ENCODE results near the gene MRE11. TPM values are rescaled to one million over a fixed set of nuclear protein-coding genes. Genes with fewer than 3 reads are reported as not detected.
"Not testable (repeated sequence)": the region's sequence is repeated elsewhere in the genome, so short reads cannot be mapped to it uniquely, and the experiment has no call there.

The MRE11 gene
- total RNA-seq, 2 experiments from 2014 or later = 38.4 to 44.2 TPM

GRCh38 chr11:94521684-94522083 is 28.0 kb upstream of the MRE11 start:
- POLR2A ChIA-PET = no interaction called here
- no peak overlapping the region for H3K4me3 Mint-ChIP-seq
- no peak for DNase-seq
- no peaks in the 10 kb centered on the region for H3K4me1 Mint-ChIP-seq
- peaks cover 9% of the 10 kb centered on the region for H3K27me3 Mint-ChIP-seq
- CTCF ChIA-PET = interaction anchor here (0.8 kb wide), 1 partner anchor 15 kb away, joined by 3 read pairs; no protein-coding TSS in a partner anchor
- no peak overlapping the region for H3K27ac Mint-ChIP-seq
- no peaks in the 10 kb centered on the region for H3K9me3 Mint-ChIP-seq
- no peaks in the 10 kb centered on the region for H3K36me3 Mint-ChIP-seq (ENCODE audit: low read depth)

- POLR2A ChIA-PET = no interaction called here
- H3K36me3 Mint-ChIP-seq (ENCODE audit: low read depth) = no peaks in the 10 kb centered on the region
- H3K27me3 Mint-ChIP-seq = peaks cover 15% of the 10 kb centered on the region
- no peaks in the 10 kb centered on the region for H3K9me3 Mint-ChIP-seq
- peak; percentile 24 for DNase-seq
- no peak overlapping the region for H3K4me3 Mint-ChIP-seq
- no peak overlapping the region for H3K27ac Mint-ChIP-seq
- no peaks in the 10 kb centered on the region for H3K4me1 Mint-ChIP-seq
- CTCF ChIA-PET = interaction anchor here (0.9 kb wide), 1 partner anchor 624 kb away, joined by 3 read pairs; no protein-coding TSS in a partner anchor
These were observed 25.9 kb upstream of the MRE11 start for GRCh38 chr11:94519478-94520084.

- no peaks in the 10 kb centered on the region for H3K9me3 Mint-ChIP-seq
- no peak for DNase-seq
- ChIA-PET CTCF (no interaction called here), POLR2A (no interaction called here)
- peaks cover 21% of the 10 kb centered on the region for H3K27me3 Mint-ChIP-seq
- no peaks in the 10 kb centered on the region for H3K4me1 Mint-ChIP-seq
- no peak overlapping the region for H3K4me3 Mint-ChIP-seq
- H3K36me3 Mint-ChIP-seq (ENCODE audit: low read depth) = no peaks in the 10 kb centered on the region
- H3K27ac Mint-ChIP-seq = no peak overlapping the region
These were observed 24.7 kb upstream of the MRE11 start for GRCh38 chr11:94518300-94518699.

- Mint-ChIP-seq H3K4me3 (no peak overlapping the region), H3K4me1 (peaks cover 11% of the 10 kb centered on the region), H3K27ac (no peak overlapping the region), H3K27me3 (peaks cover 33% of the 10 kb centered on the region), H3K9me3 (no peaks in the 10 kb centered on the region), H3K36me3 (ENCODE audit: low read depth) (no peaks in the 10 kb centered on the region)
- ChIA-PET CTCF (interaction anchor here (0.8 kb wide), 1 partner anchor 86 kb away, joined by 3 read pairs; no protein-coding TSS in a partner anchor), POLR2A (no interaction called here)
- no peak for DNase-seq
These were observed 23.1 kb upstream of the MRE11 start for GRCh38 chr11:94516725-94517124.

GRCh38 chr11:94515398-94515797 is 21.8 kb upstream of the MRE11 start:
- Mint-ChIP-seq H3K4me1 (peaks cover 12% of the 10 kb centered on the region), H3K4me3 (no peak overlapping the region), H3K9me3 (no peaks in the 10 kb centered on the region), H3K27me3 (peaks cover 44% of the 10 kb centered on the region), H3K27ac (no peak overlapping the region), H3K36me3 (ENCODE audit: low read depth) (no peaks in the 10 kb centered on the region)
- DNase-seq = no peak
- ChIA-PET POLR2A (no interaction called here), CTCF (no interaction called here)

GRCh38 chr11:94513091-94513490 is 19.4 kb upstream of the MRE11 start:
- no peaks in the 10 kb centered on the region for H3K9me3 Mint-ChIP-seq
- H3K4me3 Mint-ChIP-seq = no peak overlapping the region
- peaks cover 12% of the 10 kb centered on the region for H3K4me1 Mint-ChIP-seq
- no peak overlapping the region for H3K27ac Mint-ChIP-seq
- CTCF ChIA-PET = interaction anchor here (0.5 to 1.0 kb wide), 2 partner anchors 11 to 430 kb away, joined by 4 read pairs; no protein-coding TSS in a partner anchor
- peaks cover 56% of the 10 kb centered on the region for H3K27me3 Mint-ChIP-seq
- no peak for DNase-seq
- POLR2A ChIA-PET = no interaction called here
- H3K36me3 Mint-ChIP-seq (ENCODE audit: low read depth) = no peaks in the 10 kb centered on the region

- Mint-ChIP-seq H3K27ac (no peak within 1 kb of the TSS), H3K27me3 (peaks cover 58% of the 10 kb centered on the region), H3K4me1 (peaks cover 12% of the 10 kb centered on the region), H3K36me3 (ENCODE audit: low read depth) (no peaks in the 10 kb centered on the region), H3K4me3 (peak within 1 kb of the TSS; percentile 65), H3K9me3 (no peaks in the 10 kb centered on the region)
- peak; percentile 59 for DNase-seq
- CTCF ChIA-PET = interaction anchor here (0.5 to 1.0 kb wide), 2 partner anchors 10 to 429 kb away, joined by 4 read pairs; no protein-coding TSS in a partner anchor
- POLR2A ChIA-PET = no interaction called here
These were observed 18.5 kb upstream of the MRE11 start, which contains the start of gene C11orf97 for GRCh38 chr11:94511932-94512781. Gene C11orf97 (plus strand): TSS chr11:94512461. CDS start chr11:94512529, 68 bp downstream.

- CTCF ChIA-PET = no interaction called here
- Mint-ChIP-seq H3K27me3 (peaks cover 30% of the 10 kb centered on the region), H3K4me3 (no peak overlapping the region), H3K4me1 (peaks cover 7% of the 10 kb centered on the region), H3K36me3 (ENCODE audit: low read depth) (no peaks in the 10 kb centered on the region), H3K27ac (no peak overlapping the region), H3K9me3 (no peaks in the 10 kb centered on the region)
- POLR2A ChIA-PET = no interaction called here
- no peak for DNase-seq
These were observed 13.8 kb upstream of the MRE11 start for GRCh38 chr11:94507485-94507884.

- H3K27ac Mint-ChIP-seq; H3K4me1 Mint-ChIP-seq; H3K4me3 Mint-ChIP-seq; H3K9me3 Mint-ChIP-seq; H3K36me3 Mint-ChIP-seq (ENCODE audit: low read depth); DNase-seq; CTCF ChIA-PET; POLR2A ChIA-PET: not testable (repeated sequence)
- peaks cover 23% of the 10 kb centered on the region for H3K27me3 Mint-ChIP-seq
These were observed 12.9 kb upstream of the MRE11 start for GRCh38 chr11:94506513-94506912.

GRCh38 chr11:94504689-94505293 is 11.1 kb upstream of the MRE11 start:
- Mint-ChIP-seq H3K4me1 (no peaks in the 10 kb centered on the region), H3K4me3 (no peak overlapping the region), H3K27me3 (peaks cover 11% of the 10 kb centered on the region), H3K36me3 (ENCODE audit: low read depth) (peaks cover 7% of the 10 kb centered on the region), H3K9me3 (no peaks in the 10 kb centered on the region), H3K27ac (no peak overlapping the region)
- POLR2A ChIA-PET = no interaction called here
- DNase-seq = peak; percentile 41
- CTCF ChIA-PET = interaction anchor here (0.6 to 0.9 kb wide), 3 partner anchors 25 to 330 kb away, joined by 3 read pairs; no protein-coding TSS in a partner anchor

- ChIA-PET POLR2A (no interaction called here), CTCF (interaction anchor here (0.6 to 1.0 kb wide), 4 partner anchors 11 to 59 kb away, joined by 3 to 4 read pairs (median 4); no protein-coding TSS in a partner anchor)
- H3K27ac Mint-ChIP-seq = no peak overlapping the region
- no peaks in the 10 kb centered on the region for H3K4me1 Mint-ChIP-seq
- H3K27me3 Mint-ChIP-seq = no peaks in the 10 kb centered on the region
- no peak overlapping the region for H3K4me3 Mint-ChIP-seq
- peaks cover 22% of the 10 kb centered on the region for H3K36me3 Mint-ChIP-seq (ENCODE audit: low read depth)
- no peaks in the 10 kb centered on the region for H3K9me3 Mint-ChIP-seq
- no peak for DNase-seq
These were observed 7.9 kb upstream of the MRE11 start for GRCh38 chr11:94501522-94501921.

GRCh38 chr11:94500181-94500580 is 6.5 kb upstream of the MRE11 start:
- Mint-ChIP-seq H3K27me3 (no peaks in the 10 kb centered on the region), H3K36me3 (ENCODE audit: low read depth) (peaks cover 23% of the 10 kb centered on the region), H3K4me3 (no peak overlapping the region), H3K9me3 (no peaks in the 10 kb centered on the region), H3K27ac (no peak overlapping the region), H3K4me1 (peaks cover 8% of the 10 kb centered on the region)
- ChIA-PET POLR2A (no interaction called here), CTCF (no interaction called here)
- no peak for DNase-seq

GRCh38 chr11:94494126-94494680 is 559 bp upstream of the MRE11 start:
- Mint-ChIP-seq H3K27ac (peak overlapping the region; percentile 98), H3K9me3 (no peaks in the 10 kb centered on the region), H3K27me3 (no peaks in the 10 kb centered on the region), H3K36me3 (ENCODE audit: low read depth) (peaks cover 30% of the 10 kb centered on the region), H3K4me1 (peaks cover 32% of the 10 kb centered on the region), H3K4me3 (peak overlapping the region; percentile 98)
- DNase-seq = no peak
- ChIA-PET CTCF (no interaction called here), POLR2A (interaction anchor here (0.7 kb wide), 1 partner anchor 17 kb away, joined by 3 read pairs; no protein-coding TSS in a partner anchor)
